AG04449 (cell line): ENCODE measurements around the gene EIF4G1.

Source experiments
- CTCF ChIA-PET: fragments of 350-600 bp; formaldehyde crosslinking; extraction: SDS; loops from one replicate; lab custom pipeline; 2021; ENCODE audit warnings: antibody characterized with exemption; lab: Yijun Ruan, JAX
- POLR2A ChIA-PET: fragments of 400-600, 350-600 bp; formaldehyde crosslinking; extraction: SDS; loops from one replicate; lab custom pipeline; 2020; ENCODE audit warnings: antibody characterized with exemption, inconsistent platforms; lab: Yijun Ruan, JAX
- DNase-seq: peaks from one replicate; pipeline ENCODE4 v3.0.0-alpha.2; 2010; ENCODE audit warnings: low read depth, low spot score
- H3K4me3 ChIP-seq: 2 replicates; pipeline ENCODE4 v1.5.1; 2011; ENCODE audit warnings: low read depth, mild to moderate bottlenecking, control low read depth, low read length
- CTCF ChIP-seq: IDR thresholded peaks from one replicate; pipeline ENCODE4 v1.5.1; 2011; ENCODE audit warnings: mild to moderate bottlenecking, moderate library complexity, low read length, control low read depth, inconsistent platforms; ENCODE audit not compliant: insufficient read depth; ENCODE audit errors: missing control alignments

Gene EIF4G1

GRCh38 chr3:184384342-184384741 is 69.9 kb downstream of the EIF4G1 start:
- ChIA-PET POLR2A (no interaction called here), CTCF (interaction anchor here (0.9 to 4.8 kb wide), 3 partner anchors 12 to 157 kb away, joined by 3 to 43 read pairs (median 8); no protein-coding TSS in a partner anchor)
- TF ChIP-seq CTCF: no peak
- H3K4me3 ChIP-seq: no peak overlapping the region
- no peak for DNase-seq
